IMR-90 (cell line): ENCODE data around the gene TTC7B. TPM values are rescaled to one million over a fixed set of nuclear protein-coding genes. Genes with fewer than 3 reads are reported as not detected.

Source experiments
- ATAC-seq: fragments of 200-7000 bp; cut with Tn5 transposase; 2 replicates; pipeline ENCODE4 v1.9.1; 2020; ENCODE audit warnings: low read depth, mild to moderate bottlenecking, moderate library complexity
- BruUV-seq: library from RNA; stranded (reverse); fragments of 400-500 nt; replicated peaks from 2 replicates; lab custom pipeline; 2021; lab: Mats Ljungman, UMichigan
- CTCF ChIA-PET: fragments of 300-600 bp; formaldehyde crosslinking; extraction: SDS; loops from one replicate; lab custom pipeline; 2021; ENCODE audit warnings: antibody characterized with exemption; lab: Yijun Ruan, JAX
- POLR2A ChIA-PET: fragments of 300-600 bp; sonication (Branson Sonifier 250); formaldehyde crosslinking; loops from one replicate; lab custom pipeline; 2022; ENCODE audit warnings: antibody characterized with exemption; ENCODE audit not compliant: unreplicated experiment; lab: Charles Lee
- DNase-seq: peaks from one replicate; pipeline ENCODE4 v3.0.0; 2013
- H2AFZ ChIP-seq: replicated peaks from 2 replicates; pipeline ENCODE3; 2013; ENCODE audit warnings: low read length, mild to moderate bottlenecking; ENCODE audit not compliant: poor library complexity
- H2AK5ac ChIP-seq: 2 replicates; pipeline ENCODE4 v1.6.1; 2013; ENCODE audit warnings: low read depth, low read length, inconsistent platforms
- H2AK9ac ChIP-seq: replicated peaks from 2 replicates; pipeline ENCODE3; 2013; ENCODE audit warnings: mild to moderate bottlenecking, low read depth, low read length, moderate library complexity; ENCODE audit not compliant: poor library complexity
- H2BK120ac ChIP-seq: 2 replicates; pipeline ENCODE4 v1.6.1; 2013; ENCODE audit warnings: low read depth, low read length, inconsistent platforms
- H2BK15ac ChIP-seq: 3 replicates; pipeline ENCODE4 v1.6.1; 2013; ENCODE audit warnings: low read depth, low read length, inconsistent platforms
- H2BK20ac ChIP-seq: 2 replicates; pipeline ENCODE4 v1.6.1; 2013; ENCODE audit warnings: low read depth, mild to moderate bottlenecking, inconsistent platforms, low read length, moderate library complexity
- H2BK5ac ChIP-seq: 2 replicates; pipeline ENCODE4 v1.6.1; 2013; ENCODE audit warnings: mild to moderate bottlenecking, low read depth, low read length, inconsistent platforms; ENCODE audit not compliant: poor library complexity, severe bottlenecking
- H3K14ac ChIP-seq: replicated peaks from 2 replicates; pipeline ENCODE4 v1.6.1; 2013; ENCODE audit warnings: low read depth, low read length, inconsistent platforms
- H3K18ac ChIP-seq: 2 replicates; pipeline ENCODE4 v1.6.1; 2013; ENCODE audit warnings: low read depth, low read length, control low read depth
- H3K23ac ChIP-seq: 2 replicates; pipeline ENCODE4 v1.6.1; 2013; ENCODE audit warnings: low read depth, low read length, inconsistent platforms
- H3K27ac ChIP-seq: 2 replicates; pipeline ENCODE4 v1.5.1; 2013; ENCODE audit warnings: mild to moderate bottlenecking, control low read depth, low read length; ENCODE audit not compliant: insufficient read depth
- H3K27me3 ChIP-seq: 2 replicates; pipeline ENCODE4 v1.6.1; 2013; ENCODE audit warnings: low read length; ENCODE audit not compliant: control insufficient read depth, insufficient read depth
- H3K36me3 ChIP-seq: 2 replicates; pipeline ENCODE4 v1.6.1; 2013; ENCODE audit warnings: low read length, mixed read lengths; ENCODE audit not compliant: control insufficient read depth, insufficient read depth
- H3K4ac ChIP-seq: 2 replicates; pipeline ENCODE4 v1.6.1; 2013; ENCODE audit warnings: low read depth, low read length, inconsistent platforms
- H3K4me1 ChIP-seq: 2 replicates; pipeline ENCODE4 v1.6.1; 2013; ENCODE audit warnings: low read length, mixed read lengths; ENCODE audit not compliant: control insufficient read depth, insufficient read depth
- H3K4me2 ChIP-seq: 2 replicates; pipeline ENCODE4 v1.6.1; 2013; ENCODE audit warnings: low read depth, mild to moderate bottlenecking, control low read depth, low read length, moderate library complexity
- H3K4me3 ChIP-seq: 2 replicates; pipeline ENCODE4 v1.5.1; 2013; ENCODE audit warnings: low read depth, mild to moderate bottlenecking, control low read depth, low read length, moderate library complexity; ENCODE audit not compliant: insufficient read depth
- H3K56ac ChIP-seq: 2 replicates; pipeline ENCODE4 v1.6.1; 2013; ENCODE audit warnings: low read length, inconsistent platforms; ENCODE audit not compliant: insufficient read depth; ENCODE audit errors: extremely low read depth
- H3K79me1 ChIP-seq, 2 experiments: 2 replicates each; pipeline ENCODE4 v1.6.1; 2013; ENCODE audit warnings: low read length in 2 of 2, inconsistent platforms in 1 of 2, low read depth in 1 of 2
- H3K9ac ChIP-seq: 2 replicates; pipeline ENCODE4 v1.6.1; 2013; ENCODE audit warnings: low read depth, low read length, control low read depth
- H3K9me1 ChIP-seq: 2 replicates; pipeline ENCODE4 v1.6.1; 2013; ENCODE audit warnings: low read length, inconsistent platforms; ENCODE audit not compliant: insufficient read depth
- H3K9me3 ChIP-seq: 2 replicates; pipeline ENCODE4 v1.6.1; 2013; ENCODE audit warnings: low read length; ENCODE audit not compliant: control insufficient read depth, insufficient read depth
- H4K20me1 ChIP-seq: 2 replicates; pipeline ENCODE4 v1.6.1; 2013; ENCODE audit warnings: low read length, inconsistent platforms; ENCODE audit not compliant: insufficient read depth
- H4K5ac ChIP-seq: 2 replicates; pipeline ENCODE4 v1.6.1; 2013; ENCODE audit warnings: mild to moderate bottlenecking, low read depth, low read length, control low read depth
- H4K8ac ChIP-seq, 2 experiments: 2 replicates each; pipeline ENCODE4 v1.6.1; 2013; ENCODE audit warnings: low read depth in 2 of 2, low read length in 2 of 2, control low read depth in 1 of 2, inconsistent platforms in 1 of 2
- H4K91ac ChIP-seq: 2 replicates; pipeline ENCODE4 v1.6.1; 2013; ENCODE audit warnings: low read depth, low read length, inconsistent platforms; ENCODE audit not compliant: insufficient read depth
- CEBPB ChIP-seq: IDR thresholded peaks from 2 replicates; pipeline ENCODE4 v1.6.1; 2012; ENCODE audit warnings: low read depth, low read length, improper control_type of control experiment
- MAFK ChIP-seq: IDR thresholded peaks from 2 replicates; pipeline ENCODE4 v1.6.1; 2012; ENCODE audit warnings: low read depth, low read length, improper control_type of control experiment
- WGBS, 2 experiments: methylation state at CpG; one replicate each; pipeline versions ENCODE4 v1.1.5 to v1.1.7; 2013; ENCODE audit warnings: missing lambda C conversion rate in 2 of 2; ENCODE audit not compliant: insufficient read length in 1 of 2; ENCODE audit errors: extremely low coverage in 2 of 2; 5-methylcytosine and 5-hydroxymethylcytosine counted together
- dilution Hi-C: fragments of 300-500 bp; cut with HindIII; formaldehyde crosslinking; loops from one replicate; pipeline ENCODE4 v1.14.3; 2018; ENCODE audit warnings: low sequenced_read_pairs; ENCODE audit not compliant: unreplicated experiment
- in situ Hi-C: fragments of 300-500 bp; cut with MboI; formaldehyde crosslinking; loops from 3 replicates; pipeline ENCODE4 v1.14.3; 2019; ENCODE audit warnings: low sequenced_read_pairs, inconsistent platforms, mixed read lengths
- intact Hi-C: fragments of 100-400 bp; cut with micrococcal nuclease; formaldehyde crosslinking; loops from 2 replicates; pipeline ENCODE4 v1.10.0; 2022
- polyA plus RNA-seq, 3 experiments: library from polyadenylated mRNA; depleted of rRNA; stranded (reverse); fragments of >200 nt; gene quantifications; 2 replicates each; pipeline ENCODE4 v1.2.3, GENCODE V29; 2012; ENCODE audit warnings: low replicate concordance in 1 of 3
- total RNA-seq: library from RNA; depleted of rRNA; stranded (reverse); fragments of >200 nt; gene quantifications from 2 replicates; pipeline ENCODE4 v1.2.3, GENCODE V29; 2012
- TF ChIP-seq, protein P1 (sequence below): conservative IDR thresholded peaks from 2 replicates; pipeline ENCODE4 v1.5.1; 2012; ENCODE audit warnings: mild to moderate bottlenecking, low read depth, low read length, improper control_type of control experiment
- TF ChIP-seq, protein P2 (sequence below): fragments of 150-350 bp; IDR thresholded peaks from 2 replicates; pipeline ENCODE4 v1.6.1; 2016; ENCODE audit warnings: low read depth, mild to moderate bottlenecking, low read length, moderate library complexity, borderline replicate concordance

The TTC7B gene
- total and polyA plus RNA-seq, 2 of the 4 experiments (the other 2 are of a cell fraction): 18.1 to 35.3 TPM

DNA sequence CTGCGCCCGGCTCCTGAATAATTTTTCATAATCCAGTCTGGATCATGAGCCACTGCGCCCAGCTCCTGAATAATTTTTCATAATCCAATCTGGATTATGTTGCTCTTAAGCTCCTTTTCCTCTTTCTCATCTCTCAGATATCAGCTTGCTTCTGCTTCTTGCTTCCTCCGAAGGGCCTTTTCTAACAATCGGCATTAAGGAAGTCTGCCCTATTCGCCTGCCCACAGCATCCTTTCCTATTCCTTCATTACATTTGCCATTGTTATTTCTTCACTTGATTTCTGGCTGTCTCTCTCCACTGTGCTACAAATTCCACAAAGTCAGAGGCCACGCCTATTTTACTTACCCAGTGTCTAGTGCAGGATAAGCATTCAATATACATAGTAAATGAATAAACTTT lies 83.5 kb downstream of the TTC7B start:
- ATAC-seq: no peak

More for the DNA sequence above, 83.5 kb downstream of the TTC7B start:
- CTCF ChIA-PET: interaction anchor here (0.7 kb wide), 1 partner anchor 26 kb away, joined by 3 read pairs; no protein-coding TSS in a partner anchor
- H3K56ac ChIP-seq: no peak overlapping the region
- peaks cover 0 to 10% of the 10 kb centered on the region in 2 experiments; a peak in 1 of 4 replicates for H3K79me1 ChIP-seq
- H4K91ac ChIP-seq: no peak overlapping the region
- no peak overlapping the region for H3K4me2 ChIP-seq
- no peak overlapping the region for H3K4ac ChIP-seq
- H3K9me3 ChIP-seq: no peaks in the 10 kb centered on the region
- 95% methylated on average over 3 of the region's 7 CpGs; no CpG with 5 or more reads in 1 of the 2 experiments for WGBS, 2 experiments
- DNase-seq: no peak
- no peak overlapping the region for H2AK5ac ChIP-seq
- H3K14ac ChIP-seq: no peak overlapping the region
- dilution Hi-C loops (no loop called here), in situ Hi-C loops (no loop called here), intact Hi-C loops (no loop called here)
- H3K36me3 ChIP-seq: peaks cover 4% of the 10 kb centered on the region; the same call in 1 of the 2 replicates
- no peak overlapping the region for H3K18ac ChIP-seq
- H2BK5ac ChIP-seq: no peak overlapping the region
- BruUV-seq: no TSS peak
- H2BK120ac ChIP-seq: no peak overlapping the region
- no peak overlapping the region for H3K4me3 ChIP-seq
- no peak overlapping the region for H2AK9ac ChIP-seq
- H3K27me3 ChIP-seq: no peaks in the 10 kb centered on the region
- H2AFZ ChIP-seq: no peak overlapping the region
- H3K27ac ChIP-seq: no peak overlapping the region
- H3K4me1 ChIP-seq: no peaks in the 10 kb centered on the region
- H3K9ac ChIP-seq: no peak overlapping the region
- H4K5ac ChIP-seq: no peak overlapping the region
- no peaks in the 10 kb centered on the region for H4K20me1 ChIP-seq
- TF ChIP-seq MAFK (no peak), CEBPB (no peak)
- TF ChIP-seq, protein P1, sequence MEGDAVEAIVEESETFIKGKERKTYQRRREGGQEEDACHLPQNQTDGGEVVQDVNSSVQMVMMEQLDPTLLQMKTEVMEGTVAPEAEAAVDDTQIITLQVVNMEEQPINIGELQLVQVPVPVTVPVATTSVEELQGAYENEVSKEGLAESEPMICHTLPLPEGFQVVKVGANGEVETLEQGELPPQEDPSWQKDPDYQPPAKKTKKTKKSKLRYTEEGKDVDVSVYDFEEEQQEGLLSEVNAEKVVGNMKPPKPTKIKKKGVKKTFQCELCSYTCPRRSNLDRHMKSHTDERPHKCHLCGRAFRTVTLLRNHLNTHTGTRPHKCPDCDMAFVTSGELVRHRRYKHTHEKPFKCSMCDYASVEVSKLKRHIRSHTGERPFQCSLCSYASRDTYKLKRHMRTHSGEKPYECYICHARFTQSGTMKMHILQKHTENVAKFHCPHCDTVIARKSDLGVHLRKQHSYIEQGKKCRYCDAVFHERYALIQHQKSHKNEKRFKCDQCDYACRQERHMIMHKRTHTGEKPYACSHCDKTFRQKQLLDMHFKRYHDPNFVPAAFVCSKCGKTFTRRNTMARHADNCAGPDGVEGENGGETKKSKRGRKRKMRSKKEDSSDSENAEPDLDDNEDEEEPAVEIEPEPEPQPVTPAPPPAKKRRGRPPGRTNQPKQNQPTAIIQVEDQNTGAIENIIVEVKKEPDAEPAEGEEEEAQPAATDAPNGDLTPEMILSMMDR: no peak
- TF ChIP-seq, protein P2, sequence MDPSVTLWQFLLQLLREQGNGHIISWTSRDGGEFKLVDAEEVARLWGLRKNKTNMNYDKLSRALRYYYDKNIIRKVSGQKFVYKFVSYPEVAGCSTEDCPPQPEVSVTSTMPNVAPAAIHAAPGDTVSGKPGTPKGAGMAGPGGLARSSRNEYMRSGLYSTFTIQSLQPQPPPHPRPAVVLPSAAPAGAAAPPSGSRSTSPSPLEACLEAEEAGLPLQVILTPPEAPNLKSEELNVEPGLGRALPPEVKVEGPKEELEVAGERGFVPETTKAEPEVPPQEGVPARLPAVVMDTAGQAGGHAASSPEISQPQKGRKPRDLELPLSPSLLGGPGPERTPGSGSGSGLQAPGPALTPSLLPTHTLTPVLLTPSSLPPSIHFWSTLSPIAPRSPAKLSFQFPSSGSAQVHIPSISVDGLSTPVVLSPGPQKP: no peak
- POLR2A ChIA-PET: no interaction called here
- H4K8ac ChIP-seq: no peak overlapping the region
- peaks cover 3% of the 10 kb centered on the region; the same call in 1 of the 2 replicates for H3K9me1 ChIP-seq
- H3K23ac ChIP-seq: no peak overlapping the region
- no peak overlapping the region for H2BK15ac ChIP-seq
- no peak overlapping the region for H2BK20ac ChIP-seq
